Measurements from ENCODE around the gene OR2M5. TPM values are rescaled to one million over a fixed set of nuclear protein-coding genes. Genes with fewer than 3 reads are reported as not detected.

The OR2M5 gene
- total RNA-seq (ENCODE audit: unreplicated experiment) = not detected
- long read RNA-seq = 0 reads

DNA sequence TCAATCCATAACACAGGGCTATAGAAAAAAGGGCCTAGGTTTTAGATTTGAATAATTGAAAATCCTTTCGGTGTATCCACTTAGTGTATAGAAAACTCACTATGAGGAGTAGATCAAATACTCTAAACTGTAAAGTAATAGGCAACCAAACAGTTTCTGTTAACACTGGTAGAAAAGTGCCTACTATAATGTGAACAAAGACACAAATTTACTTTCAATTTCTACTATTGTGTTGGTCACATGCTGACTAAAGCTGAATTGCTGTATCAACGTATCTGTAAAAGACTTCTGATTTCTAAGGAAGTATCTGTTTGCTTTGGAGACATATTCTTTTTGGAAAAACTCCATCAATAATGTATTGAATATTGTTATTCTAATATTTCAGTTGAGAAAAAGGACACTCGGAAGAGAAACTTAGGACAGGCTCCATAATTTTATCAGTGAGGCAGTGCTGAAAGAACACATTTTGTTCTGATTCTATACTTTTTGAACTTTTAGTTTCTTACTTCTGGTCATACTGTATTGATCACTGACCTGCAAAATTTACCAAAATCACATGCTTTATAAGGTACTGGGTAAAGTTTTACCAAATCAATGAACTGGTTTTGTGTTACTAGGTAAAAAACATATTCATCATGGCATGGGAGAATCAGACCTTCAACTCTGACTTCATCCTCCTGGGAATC is at the start of gene OR2M5:
OR2M5 (plus strand) TSS at position 636 of the 686 bp plus-strand sequence; CDS start at position 636, 0 bp downstream.
- H3K27me3 Mint-ChIP-seq (ENCODE audit: unreplicated experiment) = no peaks in the 10 kb centered on the region
- no peak within 1 kb of the TSS for H3K4me3 Mint-ChIP-seq (ENCODE audit: unreplicated experiment)
- peaks cover 5% of the 10 kb centered on the region for H3K36me3 Mint-ChIP-seq (ENCODE audit: low read depth, unreplicated experiment)
- peaks cover 21% of the 10 kb centered on the region for H3K9me3 Mint-ChIP-seq (ENCODE audit: unreplicated experiment)
- H3K27ac Mint-ChIP-seq (ENCODE audit: unreplicated experiment) = no peak within 1 kb of the TSS
- no peaks in the 10 kb centered on the region for H3K4me1 Mint-ChIP-seq (ENCODE audit: unreplicated experiment)
- DNase-seq (ENCODE audit: low spot score) = no peak
- TF ChIP-seq, protein P1, sequence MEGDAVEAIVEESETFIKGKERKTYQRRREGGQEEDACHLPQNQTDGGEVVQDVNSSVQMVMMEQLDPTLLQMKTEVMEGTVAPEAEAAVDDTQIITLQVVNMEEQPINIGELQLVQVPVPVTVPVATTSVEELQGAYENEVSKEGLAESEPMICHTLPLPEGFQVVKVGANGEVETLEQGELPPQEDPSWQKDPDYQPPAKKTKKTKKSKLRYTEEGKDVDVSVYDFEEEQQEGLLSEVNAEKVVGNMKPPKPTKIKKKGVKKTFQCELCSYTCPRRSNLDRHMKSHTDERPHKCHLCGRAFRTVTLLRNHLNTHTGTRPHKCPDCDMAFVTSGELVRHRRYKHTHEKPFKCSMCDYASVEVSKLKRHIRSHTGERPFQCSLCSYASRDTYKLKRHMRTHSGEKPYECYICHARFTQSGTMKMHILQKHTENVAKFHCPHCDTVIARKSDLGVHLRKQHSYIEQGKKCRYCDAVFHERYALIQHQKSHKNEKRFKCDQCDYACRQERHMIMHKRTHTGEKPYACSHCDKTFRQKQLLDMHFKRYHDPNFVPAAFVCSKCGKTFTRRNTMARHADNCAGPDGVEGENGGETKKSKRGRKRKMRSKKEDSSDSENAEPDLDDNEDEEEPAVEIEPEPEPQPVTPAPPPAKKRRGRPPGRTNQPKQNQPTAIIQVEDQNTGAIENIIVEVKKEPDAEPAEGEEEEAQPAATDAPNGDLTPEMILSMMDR (IDR thresholded peaks at IDR 0.05; ENCODE audit: unreplicated experiment) = no peak

GRCh38 chr1:248098529-248098928 is 46.4 kb upstream of the OR2M5 start:
- TF ChIP-seq, protein P1 (IDR thresholded peaks at IDR 0.05; ENCODE audit: unreplicated experiment) = no peak
- Mint-ChIP-seq H3K4me3 (ENCODE audit: unreplicated experiment) (no peak overlapping the region), H3K27ac (ENCODE audit: unreplicated experiment) (no peak overlapping the region), H3K27me3 (ENCODE audit: unreplicated experiment) (no peaks in the 10 kb centered on the region), H3K36me3 (ENCODE audit: low read depth, unreplicated experiment) (peaks cover 3% of the 10 kb centered on the region), H3K4me1 (ENCODE audit: unreplicated experiment) (no peaks in the 10 kb centered on the region), H3K9me3 (ENCODE audit: unreplicated experiment) (peaks cover 11% of the 10 kb centered on the region)
- DNase-seq (ENCODE audit: low spot score) = no peak

GRCh38 chr1:248102847-248103246 is 42.1 kb upstream of the OR2M5 start:
- TF ChIP-seq, protein P1 (IDR thresholded peaks at IDR 0.05; ENCODE audit: unreplicated experiment) = no peak
- Mint-ChIP-seq H3K4me1 (ENCODE audit: unreplicated experiment) (no peaks in the 10 kb centered on the region), H3K4me3 (ENCODE audit: unreplicated experiment) (no peak overlapping the region), H3K9me3 (ENCODE audit: unreplicated experiment) (peaks cover 27% of the 10 kb centered on the region), H3K27ac (ENCODE audit: unreplicated experiment) (no peak overlapping the region), H3K27me3 (ENCODE audit: unreplicated experiment) (no peaks in the 10 kb centered on the region), H3K36me3 (ENCODE audit: low read depth, unreplicated experiment) (no peaks in the 10 kb centered on the region)
- no peak for DNase-seq (ENCODE audit: low spot score)

GRCh38 chr1:248111157-248111556 is 33.8 kb upstream of the OR2M5 start:
- Mint-ChIP-seq H3K4me1 (ENCODE audit: unreplicated experiment) (no peaks in the 10 kb centered on the region), H3K4me3 (ENCODE audit: unreplicated experiment) (no peak overlapping the region), H3K27ac (ENCODE audit: unreplicated experiment) (no peak overlapping the region), H3K27me3 (ENCODE audit: unreplicated experiment) (no peaks in the 10 kb centered on the region), H3K9me3 (ENCODE audit: unreplicated experiment) (peaks cover 39% of the 10 kb centered on the region), H3K36me3 (ENCODE audit: low read depth, unreplicated experiment) (peaks cover 10% of the 10 kb centered on the region)
- TF ChIP-seq, protein P1 (IDR thresholded peaks at IDR 0.05; ENCODE audit: unreplicated experiment) = no peak
- no peak for DNase-seq (ENCODE audit: low spot score)

DNA sequence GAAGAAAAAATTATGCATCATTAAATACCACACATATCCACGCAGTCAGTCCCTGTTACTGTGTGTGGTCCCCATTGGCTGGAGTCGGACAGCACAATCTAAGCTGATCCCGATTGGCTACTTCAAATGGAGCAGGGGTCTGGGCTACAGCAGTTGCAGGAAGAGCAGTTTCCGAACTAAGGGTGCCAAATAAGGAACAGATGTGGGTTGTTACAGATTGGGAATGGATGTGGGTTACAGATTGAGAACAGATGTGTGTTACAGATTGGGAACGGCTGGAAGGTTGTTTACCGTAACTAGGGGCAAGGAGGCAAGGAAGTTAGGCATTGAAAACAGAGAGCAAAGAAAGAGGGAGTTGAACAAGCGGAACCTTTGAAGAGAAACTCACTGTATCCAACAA is 30.1 kb upstream of the OR2M5 start:
- no peak overlapping the region for H3K27ac Mint-ChIP-seq (ENCODE audit: unreplicated experiment)
- TF ChIP-seq, protein P1 (IDR thresholded peaks at IDR 0.05; ENCODE audit: unreplicated experiment) = no peak

More for the DNA sequence above, 30.1 kb upstream of the OR2M5 start:
- H3K4me3 Mint-ChIP-seq (ENCODE audit: unreplicated experiment) = no peak overlapping the region
- H3K36me3 Mint-ChIP-seq (ENCODE audit: low read depth, unreplicated experiment) = peaks cover 10% of the 10 kb centered on the region
- no peaks in the 10 kb centered on the region for H3K27me3 Mint-ChIP-seq (ENCODE audit: unreplicated experiment)
- no peaks in the 10 kb centered on the region for H3K4me1 Mint-ChIP-seq (ENCODE audit: unreplicated experiment)
- DNase-seq (ENCODE audit: low spot score) = no peak
- H3K9me3 Mint-ChIP-seq (ENCODE audit: unreplicated experiment) = peaks cover 30% of the 10 kb centered on the region
